ENCODE data around the gene PLD1.

Gene PLD1

DNA sequence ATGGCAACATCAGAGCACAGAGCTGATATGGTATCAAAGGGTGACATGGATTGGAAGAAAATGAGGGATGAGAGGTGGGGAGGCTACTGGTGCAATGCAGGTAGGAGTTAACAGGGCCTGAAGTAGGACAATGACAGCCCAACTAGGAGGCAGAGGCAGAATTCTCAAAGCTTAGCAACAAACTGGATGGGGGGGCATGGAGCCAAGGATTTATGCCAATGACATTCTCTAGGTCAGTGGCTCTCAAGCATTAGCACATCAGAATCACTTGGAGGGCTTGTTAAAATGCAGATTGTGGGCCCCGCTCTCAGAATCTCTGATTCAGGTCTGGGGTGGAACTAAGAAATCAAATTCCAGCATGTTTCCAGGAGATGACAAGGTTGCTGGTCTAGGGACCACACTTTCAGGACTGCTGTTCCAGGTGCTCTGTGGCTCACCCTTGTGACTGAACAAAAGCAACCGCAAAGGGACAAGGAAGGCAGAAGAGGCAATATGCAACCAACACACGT, 252.0 kb downstream of the PLD1 start:
- no peak for DNase-seq (ENCODE audit: low read depth)

DNA sequence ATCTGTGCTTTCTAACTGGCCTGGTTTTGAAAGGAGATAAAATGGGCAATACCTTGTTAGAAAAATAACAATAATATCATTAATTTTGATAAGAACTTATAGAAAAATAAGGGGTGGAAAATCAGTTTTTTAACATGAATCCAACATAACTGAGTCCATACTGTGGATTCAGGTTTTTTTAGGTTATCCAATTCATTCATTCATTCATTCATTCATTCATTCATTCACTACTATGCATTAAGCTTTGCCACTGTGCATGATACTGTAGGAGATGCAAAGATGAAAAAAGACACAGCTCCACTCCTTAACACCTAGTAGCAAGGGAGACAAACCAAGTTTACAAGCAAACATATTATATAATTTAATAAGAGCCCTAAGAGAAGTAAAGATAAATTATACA, 253.1 kb downstream of the PLD1 start:
- DNase-seq (ENCODE audit: low read depth): no peak

DNA sequence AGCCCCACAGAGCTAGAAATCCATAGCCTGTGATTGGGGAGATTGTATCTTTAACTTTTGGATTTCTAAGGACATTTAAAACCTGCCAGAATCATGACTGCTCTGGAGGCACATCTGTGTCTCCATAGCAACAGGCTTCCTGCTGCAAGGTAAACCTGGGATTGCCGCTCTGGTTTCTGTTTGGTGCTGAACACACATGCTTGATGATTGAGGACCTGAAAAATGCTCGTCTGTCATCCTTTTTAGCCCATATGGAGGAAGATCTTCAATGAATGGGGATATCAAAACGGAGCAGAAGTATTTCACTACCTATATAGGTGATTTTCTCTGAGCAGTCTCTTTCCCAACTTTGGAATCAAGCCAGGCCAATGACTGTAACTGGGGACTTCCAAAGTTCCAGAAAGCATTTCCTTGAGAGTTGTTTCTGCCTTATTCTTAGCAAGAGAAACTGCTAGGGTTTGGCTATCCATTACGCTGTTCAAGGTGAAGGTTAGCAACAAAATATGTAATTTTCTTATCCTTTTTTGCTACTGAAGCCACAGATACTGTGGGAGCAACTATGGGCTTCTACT, 253.6 kb downstream of the PLD1 start:
- DNase-seq (ENCODE audit: low read depth): no peak

DNA sequence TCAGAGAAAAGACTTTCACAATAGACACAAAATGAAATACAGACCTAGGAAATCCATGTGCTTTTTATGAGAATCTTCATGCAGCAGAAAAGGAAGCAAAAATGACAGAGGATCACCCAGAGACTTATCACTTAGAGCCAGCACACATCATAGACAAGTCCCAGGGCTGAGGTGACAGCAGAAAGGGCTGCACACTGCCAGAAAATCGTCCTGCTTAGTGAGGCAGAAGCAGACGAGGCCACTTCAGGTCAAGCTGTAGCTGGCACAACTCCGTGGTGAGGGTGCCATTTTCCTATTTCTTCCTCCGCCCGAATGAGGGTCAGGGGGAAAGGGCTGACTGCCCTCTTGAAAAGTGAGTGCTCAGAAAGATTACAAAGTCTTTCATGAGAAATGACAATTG, 254.1 kb downstream of the PLD1 start:
- DNase-seq (ENCODE audit: low read depth): no peak

DNA sequence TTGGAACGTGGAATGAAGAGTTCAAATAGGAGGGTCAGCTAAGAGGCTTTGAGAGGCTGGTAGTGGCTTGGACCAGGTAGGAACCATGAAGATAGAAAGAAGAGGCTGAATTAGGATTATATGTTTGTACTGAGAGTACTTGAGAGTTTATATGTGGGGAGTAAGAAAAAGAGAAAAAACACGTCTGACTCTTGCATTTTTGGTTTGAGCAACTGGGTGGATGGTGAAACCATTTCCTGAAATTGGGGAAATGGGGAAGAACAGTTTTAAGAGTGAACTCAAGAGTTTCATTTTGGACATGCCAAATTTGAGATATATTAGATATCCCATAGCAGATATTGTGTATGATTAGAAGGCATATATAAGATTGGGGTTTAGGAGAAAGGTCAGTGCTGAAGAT, 257.2 kb downstream of the PLD1 start:
- DNase-seq (ENCODE audit: low read depth): no peak

DNA sequence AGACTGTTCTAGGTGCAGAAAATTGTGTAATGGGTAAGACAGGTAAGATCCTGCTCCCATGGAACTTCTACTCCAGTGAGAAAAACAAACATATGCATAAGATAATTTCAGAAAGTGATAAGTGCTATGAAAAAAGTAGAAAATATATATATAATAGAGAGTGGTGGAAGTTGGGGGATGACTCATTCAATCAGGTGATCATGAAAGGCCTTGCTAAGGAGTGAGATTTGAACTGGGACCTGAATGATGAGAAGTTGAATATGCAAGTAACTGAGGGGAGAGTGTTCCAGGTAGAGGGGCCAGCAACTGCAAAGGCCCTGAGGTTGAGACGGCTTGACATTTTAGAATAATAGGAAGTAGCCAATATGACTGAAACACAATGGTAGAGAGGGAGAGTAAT, 257.8 kb downstream of the PLD1 start:
- no peak for DNase-seq (ENCODE audit: low read depth)

DNA sequence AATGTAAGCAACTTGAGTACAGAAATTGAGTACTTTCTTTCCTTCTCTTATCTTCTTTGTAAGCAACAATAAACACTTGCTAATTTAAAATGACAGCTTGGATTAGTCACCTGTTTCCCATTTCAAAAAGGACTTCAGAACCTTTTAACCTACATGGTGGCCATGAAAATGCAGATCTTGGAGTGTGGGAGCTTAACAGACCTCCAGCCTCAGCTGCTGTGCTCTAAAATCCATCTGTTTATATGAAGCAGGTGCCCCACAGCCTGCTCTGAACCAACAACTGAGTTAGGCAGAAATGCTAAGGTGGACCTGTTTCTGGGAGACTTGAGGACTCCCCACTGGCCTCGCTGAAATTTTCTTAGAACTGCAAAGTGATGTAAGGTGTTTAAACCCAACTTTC, 259.0 kb downstream of the PLD1 start:
- DNase-seq (ENCODE audit: low read depth): no peak

Data from activated T-cell treated with anti-CD3 and anti-CD28 coated beads for 48 hours (primary cell).